ENCODE measurements around the gene MEGF11.
"Not testable (repeated sequence)": the region's sequence is repeated elsewhere in the genome, so short reads cannot be mapped to it uniquely, and the experiment has no call there.

Gene MEGF11

GRCh38 chr15:66021496-66022162, 231.9 kb downstream of the MEGF11 start:
- FAIRE-seq, result no peak

- FAIRE-seq, result no peak
Measured at GRCh38 chr15:66019826-66020398, 233.6 kb downstream of the MEGF11 start.

GRCh38 chr15:66019368-66019767, 234.2 kb downstream of the MEGF11 start:
- no peak for FAIRE-seq

- no peak for FAIRE-seq
Measured at GRCh38 chr15:66018488-66018797, 235.1 kb downstream of the MEGF11 start.

- FAIRE-seq, result no peak
Measured at GRCh38 chr15:66017792-66018487, 235.6 kb downstream of the MEGF11 start.

GRCh38 chr15:66017000-66017399, 236.6 kb downstream of the MEGF11 start:
- FAIRE-seq, result no peak

- no peak for FAIRE-seq
Measured at GRCh38 chr15:66016199-66016598, 237.4 kb downstream of the MEGF11 start.

- no peak for FAIRE-seq
Measured at GRCh38 chr15:66014635-66015182, 238.8 kb downstream of the MEGF11 start.

- FAIRE-seq, result no peak
Measured at GRCh38 chr15:66014022-66014421, 239.5 kb downstream of the MEGF11 start.

- FAIRE-seq, result no peak
Measured at GRCh38 chr15:66008940-66009562, 244.5 kb downstream of the MEGF11 start.

- no peak for FAIRE-seq
Measured at GRCh38 chr15:66007663-66008262, 245.8 kb downstream of the MEGF11 start.

GRCh38 chr15:66006986-66007385, 246.6 kb downstream of the MEGF11 start:
- no peak for FAIRE-seq

- no peak for FAIRE-seq
Measured at GRCh38 chr15:66004618-66005262, 248.8 kb downstream of the MEGF11 start.

GRCh38 chr15:66003129-66003528, 250.4 kb downstream of the MEGF11 start:
- FAIRE-seq, result not testable (repeated sequence)

GRCh38 chr15:66001717-66002426, 251.7 kb downstream of the MEGF11 start:
- FAIRE-seq, result no peak

- no peak for FAIRE-seq
Measured at GRCh38 chr15:66001042-66001441, 252.5 kb downstream of the MEGF11 start.

- FAIRE-seq, result no peak
Measured at GRCh38 chr15:65998486-65998885, 255.1 kb downstream of the MEGF11 start.

- FAIRE-seq, result no peak
Measured at GRCh38 chr15:65996901-65997300, 256.6 kb downstream of the MEGF11 start.

- no peak for FAIRE-seq
Measured at GRCh38 chr15:65994832-65995231, 258.7 kb downstream of the MEGF11 start.

GRCh38 chr15:65993762-65994161, 259.8 kb downstream of the MEGF11 start:
- FAIRE-seq, result no peak

GRCh38 chr15:65993236-65993635, 260.3 kb downstream of the MEGF11 start:
- FAIRE-seq, result no peak
